Measurements from ENCODE around the gene ABLIM1.

The ABLIM1 gene

GRCh38 chr10:114646426-114646825 is 11.6 kb downstream of the ABLIM1 start:
- DNase-seq: no peak

- no peak for DNase-seq
Observed at GRCh38 chr10:114645706-114646105, 12.4 kb downstream of the ABLIM1 start.

GRCh38 chr10:114643158-114643557 is 14.9 kb downstream of the ABLIM1 start:
- DNase-seq: no peak

- no peak for DNase-seq
Observed at GRCh38 chr10:114642729-114643128, 15.3 kb downstream of the ABLIM1 start.

GRCh38 chr10:114638821-114639625 is 19.1 kb downstream of the ABLIM1 start:
- peak; percentile 96 for DNase-seq

- no peak for DNase-seq
Observed at GRCh38 chr10:114635797-114636550, 22.1 kb downstream of the ABLIM1 start.

- no peak for DNase-seq
Observed at GRCh38 chr10:114635101-114635500, 23.0 kb downstream of the ABLIM1 start.

GRCh38 chr10:114634609-114634979 is 23.5 kb downstream of the ABLIM1 start:
- DNase-seq: peak; percentile 98

- peak; percentile 99 for DNase-seq
Observed at GRCh38 chr10:114632869-114633715, 25.0 kb downstream of the ABLIM1 start.

GRCh38 chr10:114631666-114632417 is 26.2 kb downstream of the ABLIM1 start:
- DNase-seq: peak; percentile 62

- DNase-seq: no peak
Observed at GRCh38 chr10:114631090-114631665, 26.9 kb downstream of the ABLIM1 start.

GRCh38 chr10:114629824-114630730 is 28.0 kb downstream of the ABLIM1 start:
- peak; percentile 92 for DNase-seq

- no peak for DNase-seq
Observed at GRCh38 chr10:114629083-114629823, 28.8 kb downstream of the ABLIM1 start.

GRCh38 chr10:114628106-114628505 is 30.0 kb downstream of the ABLIM1 start:
- DNase-seq: no peak

GRCh38 chr10:114626841-114627240 is 31.2 kb downstream of the ABLIM1 start:
- no peak for DNase-seq

- no peak for DNase-seq
Observed at GRCh38 chr10:114624951-114625780, 32.9 kb downstream of the ABLIM1 start.

- no peak for DNase-seq
Observed at GRCh38 chr10:114624422-114624821, 33.7 kb downstream of the ABLIM1 start.

GRCh38 chr10:114623661-114624294 is 34.3 kb downstream of the ABLIM1 start:
- peak; percentile 93 for DNase-seq

- no peak for DNase-seq
Observed at GRCh38 chr10:114623155-114623554, 34.9 kb downstream of the ABLIM1 start.
